ENCODE measurements around the gene BICC1.

GRCh38 chr10:58661902-58662301, 149.2 kb downstream of the BICC1 start:
- TF ChIP-seq TAF1 (IDR thresholded peaks at IDR 0.05; ENCODE audit: borderline replicate concordance, insufficient read depth, low read length) (no peak), REST (IDR thresholded peaks at IDR 0.05; ENCODE audit: insufficient read depth in 1 of 2, low read depth in 2 of 2, low read length in 2 of 2) (no peak), POLR2AphosphoS5 (IDR thresholded peaks at IDR 0.05; ENCODE audit: low read depth, low read length) (no peak)
